Astrocyte of the hippocampus (primary cell): Measurements from ENCODE around the gene C21orf58.
A peak's percentile ranks its signal among the peaks of the same experiment; 100 is the strongest.

Source experiments
- DNase-seq: peaks from one replicate; pipeline ENCODE4 v3.0.0; 2011; ENCODE audit warnings: low read depth, low spot score

The C21orf58 gene

DNA sequence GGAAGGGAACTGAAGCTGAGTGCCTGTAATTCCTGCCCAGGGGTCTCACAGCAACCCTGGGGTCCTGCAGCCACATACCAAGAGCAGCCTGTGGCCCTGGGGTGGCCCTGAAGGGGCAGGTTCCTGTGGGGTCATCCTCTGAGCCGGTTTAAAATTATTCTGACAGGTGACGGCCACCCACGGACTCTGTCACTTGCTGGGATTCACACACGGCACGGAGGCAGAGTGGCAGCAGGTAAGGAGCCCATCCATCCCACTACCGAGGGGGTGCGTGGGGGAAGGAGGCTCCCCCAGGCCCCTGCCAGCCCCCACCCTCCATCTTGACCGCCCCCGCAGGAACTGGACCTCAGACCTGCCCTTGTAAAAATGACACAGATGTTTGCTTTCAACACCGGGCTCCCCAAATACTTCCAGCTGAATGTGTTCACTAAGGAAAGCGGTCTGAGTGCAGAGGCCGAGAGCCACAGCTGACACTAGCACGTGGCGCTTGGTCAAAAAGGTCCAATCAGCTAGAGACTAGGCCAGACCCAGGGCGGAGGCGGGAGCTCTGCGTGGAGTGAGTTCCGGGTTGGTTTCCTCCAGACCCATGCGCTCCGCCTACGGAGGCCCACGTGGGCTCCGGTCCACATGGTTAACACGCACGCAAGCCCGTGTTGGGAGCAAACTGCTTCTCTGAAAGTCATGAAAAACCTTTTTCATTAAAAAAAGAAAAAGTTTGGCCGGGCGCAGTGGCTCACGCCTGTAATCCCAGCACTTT, 27.5 kb downstream of the C21orf58 start:
- no peak for DNase-seq

DNA sequence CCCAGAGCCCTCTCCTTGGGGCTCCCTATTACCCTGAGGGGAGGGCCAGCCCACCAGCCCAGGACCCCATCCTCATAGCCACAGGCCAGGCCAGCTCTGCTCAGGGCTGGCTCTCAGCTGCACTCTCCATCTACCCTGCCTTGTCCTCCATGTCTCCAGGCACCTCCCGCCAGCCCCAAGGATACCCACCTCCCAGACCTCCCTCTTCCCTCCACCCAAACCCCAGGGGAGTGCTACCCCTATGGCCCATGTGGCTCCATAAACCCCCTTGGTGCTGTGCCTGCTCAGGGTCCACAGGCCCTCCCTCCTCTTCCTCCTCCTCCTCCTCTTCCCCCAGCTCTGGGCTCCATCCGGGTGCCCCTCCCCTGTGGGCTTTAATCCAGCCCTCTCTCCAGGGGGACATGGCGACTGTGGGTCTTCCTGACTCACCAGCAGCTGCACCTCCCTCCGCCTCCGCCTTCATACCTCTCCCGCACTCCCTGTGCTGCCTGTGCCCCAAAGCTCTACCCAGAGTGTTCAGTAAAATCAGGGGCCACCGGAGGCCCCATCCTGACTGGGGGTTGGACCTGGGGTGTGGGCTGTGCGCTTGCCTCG, 28.4 kb downstream of the C21orf58 start:
- DNase-seq = peak; percentile 61

DNA sequence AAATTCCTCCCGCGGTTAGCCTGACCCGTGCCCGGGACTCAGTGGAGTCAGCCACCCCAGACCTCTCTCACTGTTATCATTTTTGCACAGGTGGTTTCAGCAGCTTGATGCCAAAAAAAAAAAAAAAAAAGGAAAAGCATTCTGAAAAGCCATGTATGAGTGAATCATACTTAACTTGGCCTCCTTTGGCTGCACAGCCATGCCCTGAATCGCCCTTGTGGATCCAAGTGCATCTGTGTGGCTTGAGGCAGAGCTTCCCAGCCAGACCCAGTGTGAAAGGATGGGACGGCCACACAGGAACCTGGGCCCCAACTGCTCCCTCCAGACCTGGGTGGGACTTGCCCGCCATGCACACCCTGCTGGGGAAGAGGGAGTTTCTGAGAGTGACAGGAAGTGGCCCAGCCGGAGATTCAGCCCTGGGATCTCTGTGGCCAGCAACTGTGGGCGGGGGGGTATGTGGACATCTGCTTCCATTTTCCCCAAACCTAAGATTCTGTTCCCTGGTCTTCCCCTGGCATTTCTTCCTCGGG, 29.0 kb downstream of the C21orf58 start:
- peak; percentile 53 for DNase-seq

DNA sequence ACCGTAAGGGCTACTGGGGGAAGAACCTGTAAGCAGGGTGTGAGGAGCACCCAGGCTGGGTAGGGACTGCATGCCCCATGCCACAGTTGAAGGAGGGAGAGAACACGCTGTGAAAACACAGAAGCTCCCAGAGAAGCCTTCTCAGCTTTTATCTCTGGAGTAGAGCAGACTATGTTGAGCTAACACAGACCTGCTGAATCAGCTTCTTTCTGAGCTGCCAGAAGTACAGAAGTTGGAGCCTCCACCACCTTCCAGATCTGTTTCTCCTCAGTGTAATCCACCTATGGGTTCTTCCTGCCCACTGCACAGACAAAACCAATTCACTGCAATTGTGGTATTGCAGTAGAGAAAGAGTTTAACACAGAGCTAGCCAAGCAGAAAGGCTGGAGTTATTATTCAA, 32.1 kb downstream of the C21orf58 start:
- DNase-seq = no peak

DNA sequence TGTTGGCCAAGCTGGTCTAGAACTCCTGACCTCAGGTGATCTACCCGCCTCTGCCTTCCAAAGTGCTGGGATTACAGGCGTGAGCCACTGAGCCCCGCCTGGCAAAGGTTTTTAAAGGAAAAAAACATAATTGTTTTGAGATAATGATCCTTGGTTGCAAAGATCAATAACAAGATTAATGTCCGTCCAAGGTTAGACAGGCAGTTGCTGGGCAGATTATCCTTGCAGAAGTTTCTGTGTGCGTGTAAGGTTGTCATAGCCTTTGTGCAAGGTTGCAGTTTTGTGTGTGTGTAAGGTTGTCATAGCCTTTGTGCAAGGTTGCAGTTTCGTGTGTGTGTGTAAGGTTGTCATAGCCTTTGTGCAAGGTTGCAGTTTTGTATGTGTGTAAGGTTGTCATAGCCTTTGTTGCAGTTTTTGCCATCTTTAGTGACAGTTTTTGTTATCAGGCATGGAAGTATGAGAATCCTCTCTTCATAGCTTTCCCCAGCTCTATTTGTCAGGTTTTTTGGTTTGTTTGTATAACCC, 34.0 kb downstream of the C21orf58 start:
- DNase-seq = no peak

DNA sequence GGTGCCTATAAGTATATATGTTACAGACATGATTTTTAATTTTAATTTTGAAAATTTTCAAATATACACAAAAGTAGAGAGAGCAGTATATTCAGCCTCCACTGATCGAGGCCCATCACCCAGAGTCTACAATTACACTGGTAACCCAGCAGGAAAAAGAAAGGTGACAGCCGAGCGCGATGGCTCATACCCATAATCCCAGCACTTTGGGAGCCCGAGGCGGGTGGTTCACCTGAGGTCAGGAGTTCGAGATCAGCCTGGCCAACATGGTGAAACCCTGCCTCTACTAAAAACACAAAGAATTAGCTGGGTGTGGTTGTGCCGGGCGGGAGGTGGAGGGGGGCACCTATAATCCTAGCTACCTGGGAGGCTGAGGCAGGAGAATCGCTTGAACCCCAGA, 36.1 kb downstream of the C21orf58 start:
- DNase-seq = no peak

DNA sequence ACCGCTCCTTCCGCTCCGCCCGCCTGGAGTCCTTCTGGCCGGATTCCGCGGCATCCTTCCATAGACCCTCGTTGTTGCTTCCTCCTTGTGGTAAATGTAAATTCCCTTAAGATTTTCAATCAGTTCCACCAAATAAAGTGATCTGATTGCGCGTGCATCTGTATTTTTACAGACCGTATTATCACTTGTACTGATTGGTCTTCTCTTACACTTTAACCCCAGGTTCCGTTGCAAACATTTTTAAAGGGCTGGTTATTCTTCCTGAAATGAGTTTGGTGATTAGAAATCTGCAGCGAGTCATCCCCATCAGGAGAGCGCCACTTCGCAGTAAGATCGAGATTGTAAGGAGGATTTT, 37.0 kb downstream of the C21orf58 start:
- no peak for DNase-seq

DNA sequence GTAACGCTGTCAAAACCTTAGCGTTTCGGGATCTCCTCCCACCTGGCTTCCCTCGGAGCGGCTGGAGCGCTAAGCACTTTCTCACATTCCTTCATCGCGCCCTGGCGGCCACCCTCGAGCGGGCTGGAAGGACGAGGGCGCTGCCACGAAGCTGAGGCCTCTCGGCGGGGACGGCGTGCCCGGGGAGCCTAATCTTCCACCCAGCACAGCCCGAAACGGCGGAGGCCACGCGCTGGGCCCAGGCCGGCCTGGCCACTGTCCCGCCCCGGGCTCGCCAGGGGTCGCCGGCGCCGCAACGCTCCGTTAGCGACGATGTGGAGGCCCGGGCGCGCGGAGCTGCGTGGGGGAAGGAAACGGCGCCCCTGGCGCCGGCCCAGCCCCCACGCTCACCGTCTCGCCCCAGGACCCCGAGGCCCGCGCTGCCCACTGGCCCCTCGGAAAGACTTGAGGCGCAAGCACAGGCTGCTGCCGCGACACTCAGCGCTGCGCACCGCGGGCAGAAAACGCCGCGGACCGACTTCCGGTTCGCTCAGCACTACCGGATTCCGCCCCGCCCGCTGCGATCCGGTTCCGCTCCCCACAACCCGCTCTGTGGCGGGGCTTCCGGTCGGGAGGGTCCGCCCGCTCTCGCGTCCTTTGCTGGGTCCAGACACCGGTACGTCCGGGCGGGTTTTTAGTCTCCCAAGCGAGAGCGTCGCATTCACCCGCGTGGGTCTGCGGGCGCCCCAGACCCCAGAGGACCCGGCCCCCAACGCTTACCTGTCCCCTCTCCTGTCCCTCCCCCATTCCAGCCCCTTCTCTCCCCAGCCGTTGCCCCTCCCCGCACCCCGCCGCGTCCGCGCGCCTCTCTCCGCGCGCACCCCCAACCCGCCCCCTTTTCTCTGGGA, 37.7 kb downstream of the C21orf58 start, which contains the start of gene YBEY:
Gene YBEY, plus strand, starts transcription at position 582 of the 887 bp plus-strand sequence. CDS start 572 bp downstream, outside the sequence.
- DNase-seq = peak; percentile 97

DNA sequence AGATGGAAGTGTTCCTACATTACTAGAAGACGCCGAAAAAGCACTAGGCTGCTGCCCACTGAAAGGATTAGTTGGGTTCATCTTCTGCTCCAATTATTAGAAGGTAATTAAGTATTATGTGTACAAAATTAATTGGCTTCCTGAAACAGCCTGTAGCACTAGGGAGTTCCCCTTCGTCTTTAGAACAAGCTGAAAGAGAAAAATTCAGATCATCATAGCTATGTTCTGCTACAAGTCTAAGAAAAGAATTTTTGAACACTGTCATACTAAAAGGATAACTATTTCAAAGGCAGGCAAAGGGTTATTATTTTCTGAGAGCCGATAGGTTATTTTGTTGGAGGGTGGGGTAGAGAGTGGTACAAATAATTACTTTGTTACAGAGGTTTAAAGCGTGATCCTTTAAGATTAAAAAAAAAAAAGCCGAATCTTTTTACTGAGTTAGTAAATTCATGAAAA, 38.4 kb downstream of the C21orf58 start, which contains the start of gene MCM3AP:
Gene MCM3AP, minus strand, starts transcription at position 406 of the 456 bp plus-strand sequence. Its CDS starts 325 bp downstream, at position 81.
- DNase-seq = no peak

DNA sequence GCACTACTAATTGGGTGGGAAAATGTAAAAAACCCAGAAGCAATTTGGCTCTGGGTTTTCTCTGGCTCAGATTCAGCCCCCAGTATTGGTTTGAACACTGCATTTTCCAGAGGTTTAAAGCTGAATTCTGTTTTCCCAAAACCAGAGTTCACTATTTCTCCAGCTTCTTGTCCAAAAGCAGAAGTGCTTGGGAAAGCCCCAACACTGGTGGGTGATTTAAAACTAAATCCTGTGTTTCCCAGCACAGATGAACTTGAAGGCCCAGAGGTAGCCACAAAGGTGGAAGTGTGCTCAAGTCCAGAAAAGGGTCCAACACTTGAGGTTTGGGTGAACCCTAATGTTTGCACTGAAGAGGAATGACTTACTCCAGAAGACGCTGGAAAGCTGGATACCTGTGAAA, 38.9 kb downstream of the C21orf58 start:
- DNase-seq = no peak

DNA sequence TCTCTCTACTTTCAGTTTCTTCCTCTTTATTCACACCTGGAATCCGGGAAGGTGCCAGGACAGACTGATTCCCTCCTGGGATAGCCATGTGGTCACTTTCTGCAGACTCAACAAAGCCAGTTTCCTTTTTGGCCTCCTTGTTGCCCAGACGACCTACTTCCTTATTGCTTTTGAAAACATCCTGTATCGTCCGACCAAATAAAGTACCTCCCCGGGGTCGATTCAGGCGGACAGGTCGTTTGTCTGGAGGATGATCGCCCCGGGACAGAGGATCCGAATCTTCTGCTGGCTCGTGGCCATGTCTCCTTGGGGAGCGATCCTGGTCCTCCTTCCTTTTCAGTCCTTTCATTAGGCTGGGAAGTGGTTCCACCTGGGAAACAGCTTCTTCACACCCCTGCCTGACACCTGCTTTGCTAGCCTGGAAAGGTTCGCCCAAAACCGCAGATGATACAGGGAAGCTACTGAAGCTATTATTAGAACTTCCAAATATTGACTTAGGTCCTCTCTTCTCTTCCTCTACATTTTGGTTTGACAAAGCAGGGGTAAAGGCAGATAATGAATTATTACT, 39.5 kb downstream of the C21orf58 start:
- no peak for DNase-seq

DNA sequence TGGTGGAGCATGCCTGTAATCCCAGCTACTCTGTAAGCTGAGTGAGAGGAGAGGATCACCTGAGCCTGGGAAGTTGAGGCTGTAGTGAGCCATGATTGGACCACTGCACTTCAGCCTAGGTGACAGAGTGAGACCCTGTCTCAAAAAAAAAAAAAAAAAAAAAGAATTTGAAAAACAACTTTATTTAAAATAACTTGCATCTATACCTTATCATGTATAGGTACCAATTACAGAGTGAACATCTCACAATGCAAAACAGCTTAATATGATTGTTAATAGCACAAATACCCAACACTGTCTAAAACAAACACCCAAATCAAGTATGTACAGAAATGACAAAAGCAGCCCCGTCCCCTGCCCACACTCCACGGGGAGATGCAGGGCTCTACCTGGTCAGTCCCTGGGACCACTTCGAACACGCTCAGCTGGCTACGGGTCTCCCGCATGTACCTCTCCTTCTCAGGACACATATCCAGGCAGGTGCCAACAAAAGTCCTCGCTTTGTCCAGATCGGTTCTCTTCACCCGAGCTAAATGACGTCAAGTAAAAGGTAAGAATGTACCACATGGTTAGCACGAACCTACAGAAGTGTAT, 48.8 kb downstream of the C21orf58 start:
- DNase-seq = no peak

DNA sequence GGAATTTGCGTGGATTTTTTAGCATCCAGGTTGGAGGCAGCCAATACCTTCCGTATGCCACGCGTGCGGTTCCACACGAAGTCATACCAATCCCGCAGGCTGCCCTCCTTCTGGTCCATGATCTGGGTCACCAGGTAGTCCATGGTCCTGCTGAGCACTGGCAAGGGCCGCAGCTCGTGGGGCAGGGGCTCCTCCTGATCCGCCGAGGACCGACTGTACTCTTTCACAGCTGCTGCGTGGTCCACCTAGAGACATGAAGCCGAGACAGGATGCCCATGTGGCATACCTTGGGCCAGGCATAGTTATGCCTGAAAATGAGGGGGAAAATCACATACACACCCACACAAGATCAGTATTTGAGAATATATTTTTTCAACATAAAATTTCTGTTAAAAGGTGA, 50.3 kb downstream of the C21orf58 start:
- DNase-seq = no peak

DNA sequence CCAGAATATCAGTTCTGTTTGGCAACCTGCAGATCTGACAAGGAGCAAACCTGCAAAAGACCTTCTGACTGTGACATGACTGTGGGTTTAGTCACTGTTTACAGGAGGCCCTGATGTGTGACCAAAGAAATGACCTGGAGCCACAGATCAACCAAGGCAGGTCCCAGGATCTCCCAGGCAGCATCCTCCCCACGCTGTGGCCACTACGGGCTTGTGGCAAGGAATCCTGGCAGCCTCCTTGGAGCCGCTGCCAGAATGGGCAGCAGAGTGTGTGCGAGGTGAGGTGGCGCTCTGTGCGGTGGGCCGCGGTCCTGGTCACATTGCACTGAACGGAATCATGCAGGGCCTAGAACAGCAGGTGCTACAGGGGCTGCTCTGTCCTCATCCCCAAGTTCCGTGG, 54.2 kb downstream of the C21orf58 start:
- peak; percentile 63 for DNase-seq

DNA sequence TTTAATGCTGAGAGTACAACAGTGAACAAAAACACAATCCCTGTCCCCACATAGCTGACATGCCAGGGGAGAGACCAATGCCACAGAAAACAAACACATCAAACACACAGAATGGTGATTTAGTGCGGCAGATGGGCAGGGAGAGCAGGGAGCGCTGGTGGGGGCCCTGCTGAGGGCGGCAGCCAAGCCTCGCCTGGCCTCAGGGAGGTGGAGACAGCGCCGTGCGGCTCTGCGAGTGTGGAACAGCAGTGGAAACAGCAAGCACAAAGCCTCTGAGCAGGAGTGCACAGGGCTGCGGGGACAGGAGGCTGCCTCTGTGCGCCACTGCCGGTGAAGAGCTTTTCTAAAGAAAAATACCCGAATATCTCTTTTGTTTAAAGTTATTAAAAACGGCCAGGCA, 55.3 kb downstream of the C21orf58 start:
- DNase-seq = peak; percentile 11

DNA sequence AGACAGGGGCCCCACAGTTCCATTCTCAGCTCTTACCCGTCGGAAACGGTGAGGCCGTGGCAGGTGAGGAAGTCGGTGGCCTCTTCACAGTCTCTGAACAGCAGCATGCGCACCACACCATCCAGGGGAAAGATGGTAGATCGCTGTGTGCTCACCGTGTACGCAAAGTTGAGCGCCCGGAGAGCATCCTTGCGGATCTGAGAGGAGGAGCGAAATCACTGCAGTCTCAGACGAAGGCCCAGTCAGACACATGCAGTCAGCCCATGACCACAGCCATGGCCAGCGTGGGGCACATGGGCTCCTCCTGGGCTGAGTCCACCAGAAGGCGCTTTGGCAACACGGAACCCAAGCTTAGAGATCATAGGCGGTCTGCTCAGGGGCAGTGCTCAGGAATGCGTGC, 56.7 kb downstream of the C21orf58 start:
- DNase-seq = no peak

DNA sequence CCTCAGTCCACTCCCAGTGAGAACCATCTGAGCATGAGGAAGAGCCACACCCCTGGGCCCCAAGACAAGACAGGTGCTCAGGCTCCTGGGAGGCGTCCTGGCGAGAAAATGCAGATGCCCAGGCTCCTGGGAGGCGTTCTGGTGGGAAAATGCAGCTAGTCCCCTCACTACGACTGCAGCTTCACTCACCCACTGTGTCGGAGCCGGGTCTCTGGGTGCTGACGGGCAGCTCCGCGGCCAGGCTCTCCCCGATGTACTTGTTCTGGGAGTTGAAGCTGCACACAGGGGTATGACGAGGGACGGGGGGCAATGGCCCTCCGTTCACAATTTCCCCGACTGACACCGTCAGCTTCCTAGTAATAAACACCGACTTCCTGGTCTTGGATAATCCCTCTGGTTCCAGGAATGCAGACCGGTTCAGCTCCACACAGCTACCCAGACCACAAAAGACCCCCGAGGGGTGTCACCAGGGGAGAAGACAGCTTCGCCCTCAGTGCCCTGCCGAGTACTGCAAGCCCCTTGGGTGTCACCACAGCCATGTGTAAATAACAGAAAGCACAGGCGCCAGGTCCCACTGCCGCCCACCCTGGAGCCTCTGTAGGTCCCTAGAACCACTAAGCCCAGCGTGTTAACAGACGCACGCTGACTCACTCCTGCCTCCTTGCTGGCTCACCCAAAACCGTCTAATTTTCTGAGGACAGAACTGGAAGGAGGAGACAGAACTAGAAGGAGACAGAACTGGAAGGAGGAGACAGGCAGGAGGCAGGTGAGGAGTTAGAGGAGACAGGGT, 57.7 kb downstream of the C21orf58 start:
- DNase-seq = no peak

DNA sequence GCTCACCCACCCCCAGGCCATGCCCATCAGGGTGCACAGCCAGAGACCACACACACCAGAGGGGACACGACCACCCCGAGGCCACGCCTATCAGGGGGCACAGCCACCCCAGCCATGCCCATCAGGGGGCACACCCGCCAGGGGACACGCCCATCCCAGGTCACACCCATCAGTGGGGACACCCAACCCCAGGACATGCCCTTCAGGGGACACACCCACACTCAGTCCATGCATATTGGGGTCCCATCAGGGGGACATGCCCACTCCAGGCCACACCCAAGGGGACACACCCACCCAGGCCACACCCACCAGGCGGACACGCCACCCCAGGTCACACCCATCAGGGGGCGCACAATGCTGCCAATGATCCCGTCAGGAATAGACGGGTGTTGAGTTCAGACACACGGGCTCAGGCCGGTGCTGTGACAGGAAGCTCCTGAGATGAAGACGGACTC, 59.0 kb downstream of the C21orf58 start:
- DNase-seq = no peak

DNA sequence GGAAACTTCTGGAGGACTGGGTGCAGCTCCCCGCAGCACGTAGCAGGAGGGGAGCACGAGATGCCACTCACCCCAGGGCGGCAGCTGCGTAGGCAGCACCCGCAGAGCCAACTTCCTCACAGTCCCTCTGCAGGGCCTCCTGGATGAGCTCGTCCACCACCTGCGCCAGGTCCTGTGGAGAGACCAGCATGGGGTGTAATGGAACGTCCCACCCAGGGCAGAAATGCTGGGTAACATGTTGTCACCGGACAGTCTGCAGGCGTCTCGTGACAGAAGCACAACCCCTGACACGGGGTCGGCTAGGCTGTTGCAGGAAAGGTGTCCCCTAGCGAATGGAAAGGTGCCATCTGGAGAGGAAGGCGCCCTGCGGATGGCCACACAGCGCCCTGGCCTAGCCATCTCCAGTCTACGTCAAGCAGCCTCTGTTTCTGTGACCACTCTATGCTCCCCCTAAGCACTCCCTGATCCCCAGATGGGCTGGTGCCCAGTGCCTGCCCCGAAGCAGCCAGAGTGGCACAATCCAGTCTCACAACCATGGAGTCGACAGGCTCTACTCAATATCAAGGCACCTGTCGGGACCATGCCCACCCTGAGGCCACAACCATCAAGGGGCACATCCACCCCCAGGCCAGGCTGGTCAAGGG, 59.5 kb downstream of the C21orf58 start:
- no peak for DNase-seq
